Uterus (tissue), 4 donors: Measurements from ENCODE around the gene PDE6B. TPM values are rescaled to one million over a fixed set of nuclear protein-coding genes. Genes with fewer than 3 reads are reported as not detected.
"Not testable (repeated sequence)": the region's sequence is repeated elsewhere in the genome, so short reads cannot be mapped to it uniquely, and the experiment has no call there.

Source experiments
- DNase-seq, 2 donors: peaks; one replicate each; pipeline ENCODE4 v3.0.0-alpha.2; 2019 to 2020
- H3K27ac ChIP-seq, 2 donors: fragments of 200-600 bp; sonication (generic); 1 replicate in 1 of 2; 2 replicates in 1 of 2; pipeline ENCODE4 v1.5.1; 2016 to 2018
- H3K27me3 ChIP-seq, 2 donors: fragments of 200-600 bp; sonication (generic); one replicate each; pipeline ENCODE4 v1.5.1; 2018 to 2019; ENCODE audit warnings: control low read depth in 1 of 2
- H3K36me3 ChIP-seq, 2 donors: fragments of 200-600 bp; sonication (generic); one replicate each; pipeline ENCODE4 v1.5.1; 2019; ENCODE audit warnings: control low read depth in 1 of 2
- H3K4me1 ChIP-seq, 2 donors: fragments of 200-600 bp; sonication (generic); one replicate each; pipeline ENCODE4 v1.5.1; 2018 to 2019; ENCODE audit warnings: control low read depth in 1 of 2
- H3K4me3 ChIP-seq, 2 donors: fragments of 200-600 bp; sonication (generic); 1 replicate in 1 of 2; 2 replicates in 1 of 2; pipeline ENCODE4 v1.5.1; 2018 to 2019; ENCODE audit warnings: mild to moderate bottlenecking in 1 of 2
- H3K9me3 ChIP-seq, 2 donors: fragments of 200-600 bp; sonication (generic); one replicate each; pipeline ENCODE4 v1.5.1; 2019; ENCODE audit warnings: control low read depth in 1 of 2
- CTCF ChIP-seq, 4 experiments: fragments of 200-600 bp in 2 of 4; fragments of 450-650 bp in 2 of 4; sonication (generic) in 2 of 4; IDR thresholded peaks; one replicate each; pipeline ENCODE4 v1.5.1; 2016 to 2019; ENCODE audit warnings: antibody characterized with exemption in 4 of 4, mild to moderate bottlenecking in 2 of 4, moderate library complexity in 1 of 4
- POLR2A ChIP-seq, 2 donors: fragments of 450-650 bp; IDR thresholded peaks; one replicate each; pipeline ENCODE4 v1.6.1; 2016; ENCODE audit warnings: antibody characterized with exemption in 2 of 2, mild to moderate bottlenecking in 1 of 2, moderate library complexity in 1 of 2
- intact Hi-C: fragments of 100-400 bp; cut with DNase I; formaldehyde crosslinking; loops from one replicate; pipeline ENCODE4 v1.15.1; 2023; ENCODE audit warnings: low total_unique reads
- total RNA-seq, 4 donors: library from RNA; depleted of rRNA in 3 of 4; stranded (reverse); fragments of >200 nt in 3 of 4; gene quantifications; one replicate each; pipeline versions ENCODE4 v1.1.0 to v1.2.4, GENCODE V29; 2014 to 2023
- donor health status: DM: yes; HTN: yes; CAD: no.

Gene PDE6B
- total RNA-seq, 4 donors from 2014 or later: 0.26 to 16.2 (median 1.2) TPM; not detected in 1

- Histone ChIP-seq H3K9me3 (no peaks in the 10 kb centered on the region), H3K4me1 (no peaks in the 10 kb centered on the region), H3K36me3 (no peaks in the 10 kb centered on the region), H3K27me3 (no peaks in the 10 kb centered on the region), H3K27ac (no peak overlapping the region), H3K4me3 (no peak overlapping the region)
- intact Hi-C loops: no loop called here
- no peak for DNase-seq
- TF ChIP-seq POLR2A (IDR thresholded peaks at IDR 0.05) (no peak), CTCF (IDR thresholded peaks at IDR 0.05) (no peak)
Measured at GRCh38 chr4:634599-634985, 9.2 kb downstream of the PDE6B start.

- not testable (repeated sequence) for H3K9me3 ChIP-seq, DNase-seq
Measured at GRCh38 chr4:635066-635835, 9.9 kb downstream of the PDE6B start.

GRCh38 chr4:635851-636627, 10.7 kb downstream of the PDE6B start:
- H3K4me1 ChIP-seq: no peaks in the 10 kb centered on the region
- no peaks in the 10 kb centered on the region for H3K27me3 ChIP-seq
- H3K9me3 ChIP-seq: no peaks in the 10 kb centered on the region
- no peak for DNase-seq
- H3K27ac ChIP-seq: no peak overlapping the region
- intact Hi-C loops: no loop called here
- H3K36me3 ChIP-seq: no peaks in the 10 kb centered on the region
- H3K4me3 ChIP-seq: no peak overlapping the region
- TF ChIP-seq POLR2A (IDR thresholded peaks at IDR 0.05) (no peak), CTCF (IDR thresholded peaks at IDR 0.05) (no peak)

More at GRCh38 chr4:635066-635835, 9.9 kb downstream of the PDE6B start:
- H3K27ac ChIP-seq, H3K4me1 ChIP-seq, intact Hi-C loops, H3K36me3 ChIP-seq, H3K4me3 ChIP-seq, H3K27me3 ChIP-seq: not testable (repeated sequence)

- no peaks in the 10 kb centered on the region for H3K9me3 ChIP-seq
- H3K4me3 ChIP-seq: no peak overlapping the region
- DNase-seq: no peak
- no peaks in the 10 kb centered on the region for H3K36me3 ChIP-seq
- TF ChIP-seq CTCF (IDR thresholded peaks at IDR 0.05) (no peak), POLR2A (IDR thresholded peaks at IDR 0.05) (no peak)
- H3K27ac ChIP-seq: no peak overlapping the region
- intact Hi-C loops: no loop called here
- no peaks in the 10 kb centered on the region for H3K4me1 ChIP-seq
- H3K27me3 ChIP-seq: no peaks in the 10 kb centered on the region
Measured at GRCh38 chr4:636628-637159, 11.3 kb downstream of the PDE6B start.

- no peaks in the 10 kb centered on the region for H3K4me1 ChIP-seq
- H3K36me3 ChIP-seq: no peaks in the 10 kb centered on the region
- H3K9me3 ChIP-seq: no peaks in the 10 kb centered on the region
- no peak for TF ChIP-seq CTCF (IDR thresholded peaks at IDR 0.05)
- no peak for TF ChIP-seq POLR2A (IDR thresholded peaks at IDR 0.05)
- H3K27ac ChIP-seq: no peak overlapping the region
- H3K4me3 ChIP-seq: no peak overlapping the region
- no peak for DNase-seq
- no peaks in the 10 kb centered on the region for H3K27me3 ChIP-seq
- intact Hi-C loops: no loop called here
Measured at GRCh38 chr4:637536-638280, 12.3 kb downstream of the PDE6B start.

GRCh38 chr4:642366-642765, 17.0 kb downstream of the PDE6B start:
- intact Hi-C loops, H3K4me3 ChIP-seq, H3K36me3 ChIP-seq, DNase-seq, H3K27ac ChIP-seq, H3K27me3 ChIP-seq, H3K9me3 ChIP-seq, H3K4me1 ChIP-seq: not testable (repeated sequence)
